Right ventricle myocardium superior (tissue), 1 donor: Measurements from ENCODE around the gene PITPNM1. TPM values are rescaled to one million over a fixed set of nuclear protein-coding genes. Genes with fewer than 3 reads are reported as not detected.
"Not testable (repeated sequence)": the region's sequence is repeated elsewhere in the genome, so short reads cannot be mapped to it uniquely, and the experiment has no call there.

Experiments
- ATAC-seq: fragments of 200-7000 bp; cut with Tn5 transposase; one replicate; pipeline ENCODE4 v1.9.1; 2020; ENCODE audit warnings: mild to moderate bottlenecking; ENCODE audit not compliant: poor library complexity
- DNase-seq: peaks from one replicate; pipeline ENCODE4 v3.0.0-alpha.2; 2020
- intact Hi-C: fragments of 100-400 bp; cut with DNase I; formaldehyde crosslinking; loops from one replicate; pipeline ENCODE4 v1.11.2; 2022
- total RNA-seq: library from RNA; stranded (reverse); fragmentation: NEBNext Ultra II Directional; extraction: Animal tissue kit (Norgen Biotek cat#: 25700); gene quantifications from one replicate; pipeline ENCODE4 v1.2.1, GENCODE V29; 2021
- donor health status: DM: no; HTN: yes; CAD: no; lungs with severe emphysema.

The PITPNM1 gene
- total RNA-seq, 1 donor from 2014 or later, result 39.0 TPM

GRCh38 chr11:67525275-67525976, 20.3 kb upstream of the PITPNM1 start:
- DNase-seq (no peak), ATAC-seq (no peak)
- intact Hi-C loops, result no loop called here

- DNase-seq, result no peak
- intact Hi-C loops, result no loop called here
- ATAC-seq, result no peak
These were observed 19.3 kb upstream of the PITPNM1 start for GRCh38 chr11:67524480-67524808.

- intact Hi-C loops, result no loop called here
- ATAC-seq, result no peak
- DNase-seq, result no peak
These were observed 18.7 kb upstream of the PITPNM1 start for GRCh38 chr11:67523556-67524479.

GRCh38 chr11:67522844-67523555, 17.8 kb upstream of the PITPNM1 start, which contains the start of gene CABP2:
TSS of gene CABP2 (minus strand) at chr11:67523446. CDS start at chr11:67523326, 120 bp downstream.
- intact Hi-C loops, result no loop called here
- DNase-seq (no peak), ATAC-seq (no peak)

GRCh38 chr11:67522338-67522737, 17.2 kb upstream of the PITPNM1 start:
- intact Hi-C loops, result no loop called here
- ATAC-seq (no peak), DNase-seq (no peak)

- DNase-seq (no peak), ATAC-seq (no peak)
- intact Hi-C loops, result no loop called here
These were observed 16.8 kb upstream of the PITPNM1 start for GRCh38 chr11:67521924-67522323.

GRCh38 chr11:67520856-67521824, 16.0 kb upstream of the PITPNM1 start:
- no peak for ATAC-seq
- intact Hi-C loops, result no loop called here
- DNase-seq, result no peak

- no peak for DNase-seq
- no peak for ATAC-seq
- intact Hi-C loops, result no loop called here
These were observed 14.6 kb upstream of the PITPNM1 start for GRCh38 chr11:67519726-67520125.

- DNase-seq (no peak), ATAC-seq (no peak)
- intact Hi-C loops, result no loop called here
These were observed 12.8 kb upstream of the PITPNM1 start for GRCh38 chr11:67517784-67518552.

GRCh38 chr11:67516806-67517205, 11.6 kb upstream of the PITPNM1 start:
- no peak for DNase-seq
- no peak for ATAC-seq
- intact Hi-C loops, result no loop called here

- intact Hi-C loops, result no loop called here
- ATAC-seq, result no peak
- no peak for DNase-seq
These were observed 9.0 kb upstream of the PITPNM1 start for GRCh38 chr11:67514116-67514515.

- DNase-seq, intact Hi-C loops, ATAC-seq: not testable (repeated sequence)
These were observed 6.4 kb upstream of the PITPNM1 start for GRCh38 chr11:67511558-67511957.

GRCh38 chr11:67510023-67510345, 4.8 kb upstream of the PITPNM1 start:
- no peak for ATAC-seq
- no peak for DNase-seq
- intact Hi-C loops, result no loop called here

GRCh38 chr11:67508486-67509121, 3.4 kb upstream of the PITPNM1 start:
- DNase-seq (peak; percentile 99), ATAC-seq (peak; percentile 70)
- intact Hi-C loops, result loop anchor here (5.0 kb wide), 2 partner anchors 41 to 116 kb away; partner anchors contain the start of genes RAD9A and TMEM134

- ATAC-seq (peak; percentile 85), DNase-seq (peak; percentile 100)
- intact Hi-C loops, result loop anchor here (5.0 kb wide), 2 partner anchors 41 to 116 kb away; partner anchors contain the start of genes RAD9A and TMEM134
These were observed 2.8 kb upstream of the PITPNM1 start, which contains the start of gene CDK2AP2 for GRCh38 chr11:67507864-67508485. TSS of gene CDK2AP2 (minus strand) at chr11:67508162. CDS start at chr11:67508082, 80 bp downstream.

GRCh38 chr11:67507242-67507863, 2.2 kb upstream of the PITPNM1 start:
- ATAC-seq, result no peak
- intact Hi-C loops, result loop anchor here (5.0 kb wide), 2 partner anchors 40 to 115 kb away; partner anchors contain the start of genes RAD9A and TMEM134
- peak; percentile 66 for DNase-seq
